Bronchial epithelial cell (primary cell): ENCODE measurements around the gene AUH. TPM values are rescaled to one million over a fixed set of nuclear protein-coding genes. Genes with fewer than 3 reads are reported as not detected.
A peak's percentile ranks its signal among the peaks of the same experiment; 100 is the strongest.
"Not testable (repeated sequence)": the region's sequence is repeated elsewhere in the genome, so short reads cannot be mapped to it uniquely, and the experiment has no call there.

ENCODE experiments used
- DNase-seq: peaks from one replicate; pipeline ENCODE4 v3.0.0-alpha.2; 2010; ENCODE audit warnings: low read depth
- FAIRE-seq: peaks from 2 replicates; lab custom pipeline; 2011; peaks lifted over from hg19 to GRCh38; lab: Jason Lieb, UNC
- H3K27me3 ChIP-seq: 2 replicates; pipeline ENCODE4 v1.5.1; 2011; ENCODE audit warnings: low read length; ENCODE audit not compliant: control insufficient read depth, insufficient read depth
- H3K36me3 ChIP-seq: 2 replicates; pipeline ENCODE4 v1.5.1; 2011; ENCODE audit warnings: low read length; ENCODE audit not compliant: control insufficient read depth, insufficient read depth
- H3K4me3 ChIP-seq: 2 replicates; pipeline ENCODE4 v1.5.1; 2011; ENCODE audit warnings: mild to moderate bottlenecking, low read depth, low read length, control low read depth
- total RNA-seq: library from RNA; depleted of rRNA; stranded (reverse); fragments of >200 nt; gene quantifications from 2 replicates; pipeline ENCODE4 v1.2.1, GENCODE V29; 2014
- TF ChIP-seq, protein P1 (sequence below): IDR thresholded peaks from 2 replicates; pipeline ENCODE4 v1.5.1; 2011; ENCODE audit warnings: mild to moderate bottlenecking, moderate library complexity, low read length, control low read depth, inconsistent platforms; ENCODE audit not compliant: insufficient read depth, severe bottlenecking

AUH gene
- total RNA-seq, 1 donor from 2014 or later = 16.8 TPM

GRCh38 chr9:91376239-91376638 is 14.5 kb upstream of the AUH start:
- Histone ChIP-seq H3K36me3 (no peaks in the 10 kb centered on the region), H3K27me3 (no peaks in the 10 kb centered on the region), H3K4me3 (no peak overlapping the region)
- no peak for DNase-seq
- TF ChIP-seq, protein P1, sequence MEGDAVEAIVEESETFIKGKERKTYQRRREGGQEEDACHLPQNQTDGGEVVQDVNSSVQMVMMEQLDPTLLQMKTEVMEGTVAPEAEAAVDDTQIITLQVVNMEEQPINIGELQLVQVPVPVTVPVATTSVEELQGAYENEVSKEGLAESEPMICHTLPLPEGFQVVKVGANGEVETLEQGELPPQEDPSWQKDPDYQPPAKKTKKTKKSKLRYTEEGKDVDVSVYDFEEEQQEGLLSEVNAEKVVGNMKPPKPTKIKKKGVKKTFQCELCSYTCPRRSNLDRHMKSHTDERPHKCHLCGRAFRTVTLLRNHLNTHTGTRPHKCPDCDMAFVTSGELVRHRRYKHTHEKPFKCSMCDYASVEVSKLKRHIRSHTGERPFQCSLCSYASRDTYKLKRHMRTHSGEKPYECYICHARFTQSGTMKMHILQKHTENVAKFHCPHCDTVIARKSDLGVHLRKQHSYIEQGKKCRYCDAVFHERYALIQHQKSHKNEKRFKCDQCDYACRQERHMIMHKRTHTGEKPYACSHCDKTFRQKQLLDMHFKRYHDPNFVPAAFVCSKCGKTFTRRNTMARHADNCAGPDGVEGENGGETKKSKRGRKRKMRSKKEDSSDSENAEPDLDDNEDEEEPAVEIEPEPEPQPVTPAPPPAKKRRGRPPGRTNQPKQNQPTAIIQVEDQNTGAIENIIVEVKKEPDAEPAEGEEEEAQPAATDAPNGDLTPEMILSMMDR = no peak
- no peak for FAIRE-seq

DNA sequence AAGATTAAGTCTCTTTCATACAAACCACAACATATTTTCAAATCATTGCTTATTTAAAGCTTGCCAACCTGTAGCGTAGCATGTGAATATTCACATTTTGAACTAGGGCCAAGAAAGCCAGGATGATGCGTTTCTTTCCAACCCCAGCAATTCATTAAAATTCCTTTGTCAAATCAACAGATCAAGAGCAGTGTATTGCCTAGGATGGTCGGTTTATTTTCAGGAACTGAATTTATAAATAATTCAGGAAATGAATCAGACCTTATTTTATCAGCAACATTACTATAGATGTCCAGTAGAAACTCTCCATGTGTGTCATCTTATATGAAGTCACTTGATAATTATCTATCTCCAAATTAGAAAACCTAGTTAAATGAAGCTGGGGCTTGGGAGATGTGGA is 13.2 kb upstream of the AUH start:
- TF ChIP-seq, protein P1 = no peak
- Histone ChIP-seq H3K27me3 (no peaks in the 10 kb centered on the region), H3K4me3 (no peak overlapping the region), H3K36me3 (no peaks in the 10 kb centered on the region)
- FAIRE-seq = no peak
- DNase-seq = peak; percentile 10

DNA sequence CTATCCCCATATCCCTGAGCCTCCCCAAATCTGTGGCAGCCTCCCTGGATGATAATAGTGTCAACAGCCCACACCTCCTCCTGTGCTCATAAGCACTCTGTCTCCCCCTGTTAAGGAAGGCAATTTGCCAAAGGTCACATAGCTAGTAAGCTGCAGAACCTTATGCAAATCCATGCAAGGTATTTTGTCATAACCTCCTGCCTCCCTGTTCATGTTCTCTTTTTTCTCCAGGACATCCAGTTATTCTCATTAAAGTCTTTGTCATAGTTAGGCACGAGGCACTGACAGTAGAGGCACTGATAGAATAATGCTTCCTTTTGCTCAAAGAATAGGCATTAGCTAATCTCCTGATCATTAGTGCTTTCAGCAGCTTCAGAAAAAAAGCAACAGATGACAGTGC is 10.2 kb upstream of the AUH start:
- DNase-seq (no peak), FAIRE-seq (no peak)
- no peaks in the 10 kb centered on the region for H3K36me3 ChIP-seq
- no peaks in the 10 kb centered on the region for H3K27me3 ChIP-seq
- TF ChIP-seq, protein P1 = no peak
- H3K4me3 ChIP-seq = no peak overlapping the region

- H3K27me3 ChIP-seq, DNase-seq, H3K4me3 ChIP-seq, H3K36me3 ChIP-seq, FAIRE-seq: not testable (repeated sequence)
Observed at GRCh38 chr9:91370006-91370405, 8.3 kb upstream of the AUH start.

GRCh38 chr9:91364702-91365101 is 3.0 kb upstream of the AUH start:
- Histone ChIP-seq H3K27me3 (no peaks in the 10 kb centered on the region), H3K4me3 (no peak overlapping the region), H3K36me3 (no peaks in the 10 kb centered on the region)
- TF ChIP-seq, protein P1 = no peak
- no peak for FAIRE-seq
- no peak for DNase-seq

GRCh38 chr9:91364005-91364404 is 2.3 kb upstream of the AUH start:
- DNase-seq = no peak
- H3K4me3 ChIP-seq = no peak overlapping the region
- no peak for FAIRE-seq
- TF ChIP-seq, protein P1 = no peak
- no peaks in the 10 kb centered on the region for H3K27me3 ChIP-seq
- H3K36me3 ChIP-seq = no peaks in the 10 kb centered on the region
